NOMO-1 treated with DMSO at 0.1 percent for 48 hours (cell line): ENCODE data around the gene IL1RAPL1.

Experiments
- DNase-seq: peaks from one replicate; lab custom pipeline; 2025; ENCODE audit not compliant: unreplicated experiment; lab: John Stamatoyannopoulos, UW

Gene IL1RAPL1

GRCh38 chrX:29617276-29617675 lies 1030.0 kb downstream of the IL1RAPL1 start:
- no peak for DNase-seq

- DNase-seq: no peak
Measured at GRCh38 chrX:29617725-29618124, 1030.5 kb downstream of the IL1RAPL1 start.

- no peak for DNase-seq
Measured at GRCh38 chrX:29627833-29628232, 1040.6 kb downstream of the IL1RAPL1 start.

- no peak for DNase-seq
Measured at GRCh38 chrX:29634516-29634915, 1047.3 kb downstream of the IL1RAPL1 start.

- no peak for DNase-seq
Measured at GRCh38 chrX:29636331-29636730, 1049.1 kb downstream of the IL1RAPL1 start.

- DNase-seq: no peak
Measured at GRCh38 chrX:29640106-29640505, 1052.9 kb downstream of the IL1RAPL1 start.

- no peak for DNase-seq
Measured at GRCh38 chrX:29641461-29641860, 1054.2 kb downstream of the IL1RAPL1 start.

- DNase-seq: no peak
Measured at GRCh38 chrX:29643181-29643580, 1055.9 kb downstream of the IL1RAPL1 start.

GRCh38 chrX:29648161-29648560 lies 1060.9 kb downstream of the IL1RAPL1 start:
- no peak for DNase-seq

- no peak for DNase-seq
Measured at GRCh38 chrX:29652484-29652883, 1065.2 kb downstream of the IL1RAPL1 start.

GRCh38 chrX:29653721-29654120 lies 1066.5 kb downstream of the IL1RAPL1 start:
- DNase-seq: no peak

- DNase-seq: no peak
Measured at GRCh38 chrX:29659911-29660310, 1072.7 kb downstream of the IL1RAPL1 start.

- DNase-seq: no peak
Measured at GRCh38 chrX:29661290-29661689, 1074.0 kb downstream of the IL1RAPL1 start.

- no peak for DNase-seq
Measured at GRCh38 chrX:29662101-29662500, 1074.9 kb downstream of the IL1RAPL1 start.

GRCh38 chrX:29662759-29663503 lies 1075.7 kb downstream of the IL1RAPL1 start:
- DNase-seq: peak; percentile 26

GRCh38 chrX:29665532-29665931 lies 1078.3 kb downstream of the IL1RAPL1 start:
- no peak for DNase-seq

- DNase-seq: no peak
Measured at GRCh38 chrX:29666366-29666765, 1079.1 kb downstream of the IL1RAPL1 start.

GRCh38 chrX:29671421-29671820 lies 1084.2 kb downstream of the IL1RAPL1 start:
- no peak for DNase-seq

GRCh38 chrX:29687687-29688086 lies 1100.4 kb downstream of the IL1RAPL1 start:
- no peak for DNase-seq

- no peak for DNase-seq
Measured at GRCh38 chrX:29690061-29690460, 1102.8 kb downstream of the IL1RAPL1 start.

GRCh38 chrX:29691044-29691443 lies 1103.8 kb downstream of the IL1RAPL1 start:
- no peak for DNase-seq

GRCh38 chrX:29693912-29694311 lies 1106.7 kb downstream of the IL1RAPL1 start:
- no peak for DNase-seq

GRCh38 chrX:29699239-29699638 lies 1112.0 kb downstream of the IL1RAPL1 start:
- no peak for DNase-seq
